HEK293 (cell line): ENCODE data around the gene FKBP9.

Experiments
- GLIS2 ChIP-seq: fragments of 450-650 bp; formaldehyde crosslinking; IDR thresholded peaks from 2 replicates; pipeline ENCODE4 v1.5.1; 2016; ENCODE audit warnings: missing biosample characterization, missing genetic modification characterization
- HIC1 ChIP-seq: fragments of 450-650 bp; formaldehyde crosslinking; IDR thresholded peaks from 2 replicates; pipeline ENCODE4 v1.5.1; 2016; ENCODE audit warnings: missing biosample characterization, missing genetic modification characterization
- IKZF3 ChIP-seq: fragments of 450-650 bp; IDR thresholded peaks from 2 replicates; pipeline ENCODE4 v1.5.0; 2018; ENCODE audit warnings: missing biosample characterization, mild to moderate bottlenecking, missing genetic modification characterization, moderate library complexity
- KLF17 ChIP-seq: fragments of 450-650 bp; formaldehyde crosslinking; IDR thresholded peaks from 2 replicates; pipeline ENCODE4 v1.5.1; 2016; ENCODE audit warnings: missing biosample characterization, missing genetic modification characterization
- OSR2 ChIP-seq: fragments of 450-650 bp; formaldehyde crosslinking; IDR thresholded peaks from 2 replicates; pipeline ENCODE4 v1.5.1; 2016; ENCODE audit warnings: missing biosample characterization, missing genetic modification characterization
- OVOL3 ChIP-seq: fragments of 450-650 bp; formaldehyde crosslinking; IDR thresholded peaks from 2 replicates; pipeline ENCODE4 v1.5.1; 2016; ENCODE audit warnings: missing biosample characterization, missing genetic modification characterization
- PATZ1 ChIP-seq: fragments of 450-650 bp; formaldehyde crosslinking; IDR thresholded peaks from 2 replicates; pipeline ENCODE4 v1.5.1; 2016; ENCODE audit warnings: missing biosample characterization, missing genetic modification characterization
- SCRT1 ChIP-seq: fragments of 450-650 bp; formaldehyde crosslinking; IDR thresholded peaks from 2 replicates; pipeline ENCODE4 v1.5.1; 2016; ENCODE audit warnings: missing biosample characterization, missing genetic modification characterization, borderline replicate concordance
- ZBTB17 ChIP-seq: fragments of 450-650 bp; formaldehyde crosslinking; IDR thresholded peaks from 2 replicates; pipeline ENCODE4 v1.5.1; 2016; ENCODE audit warnings: missing biosample characterization, missing genetic modification characterization
- ZBTB7A ChIP-seq: fragments of 450-650 bp; formaldehyde crosslinking; IDR thresholded peaks from 2 replicates; pipeline ENCODE4 v1.5.1; 2016; ENCODE audit warnings: low read depth, missing biosample characterization, missing genetic modification characterization
- ZEB2 ChIP-seq: fragments of 450-650 bp; formaldehyde crosslinking; IDR thresholded peaks from 2 replicates; pipeline ENCODE4 v1.5.1; 2016; ENCODE audit warnings: missing biosample characterization, missing genetic modification characterization
- ZFHX2 ChIP-seq: fragments of 450-650 bp; formaldehyde crosslinking; conservative IDR thresholded peaks from 2 replicates; pipeline ENCODE4 v1.5.1; 2016; ENCODE audit warnings: missing biosample characterization, missing genetic modification characterization
- ZFP3 ChIP-seq: fragments of 450-650 bp; formaldehyde crosslinking; IDR thresholded peaks from 2 replicates; pipeline ENCODE4 v1.5.1; 2016; ENCODE audit warnings: low read depth, missing biosample characterization, missing genetic modification characterization
- ZNF157 ChIP-seq: fragments of 450-650 bp; formaldehyde crosslinking; IDR thresholded peaks from 2 replicates; pipeline ENCODE4 v1.5.1; 2016; ENCODE audit warnings: missing biosample characterization, missing genetic modification characterization
- ZNF16 ChIP-seq: fragments of 450-650 bp; formaldehyde crosslinking; IDR thresholded peaks from 2 replicates; pipeline ENCODE4 v1.5.1; 2016; ENCODE audit warnings: low read depth, missing biosample characterization, missing genetic modification characterization
- ZNF37A ChIP-seq: fragments of 450-650 bp; IDR thresholded peaks from 2 replicates; pipeline ENCODE4 v1.5.1; 2018; ENCODE audit warnings: missing biosample characterization, missing genetic modification characterization
- ZNF391 ChIP-seq: fragments of 450-650 bp; formaldehyde crosslinking; IDR thresholded peaks from 2 replicates; pipeline ENCODE4 v1.5.1; 2016; ENCODE audit warnings: low read depth, missing biosample characterization, missing genetic modification characterization, borderline replicate concordance
- ZNF449 ChIP-seq: fragments of 450-650 bp; formaldehyde crosslinking; IDR thresholded peaks from 2 replicates; pipeline ENCODE4 v1.5.1; 2017; ENCODE audit warnings: missing biosample characterization, mild to moderate bottlenecking, missing genetic modification characterization, moderate library complexity
- ZNF548 ChIP-seq: fragments of 450-650 bp; formaldehyde crosslinking; IDR thresholded peaks from 2 replicates; pipeline ENCODE4 v1.5.1; 2016; ENCODE audit warnings: missing biosample characterization, missing genetic modification characterization
- ZNF560 ChIP-seq: fragments of 450-650 bp; formaldehyde crosslinking; IDR thresholded peaks from 2 replicates; pipeline ENCODE4 v1.5.1; 2017; ENCODE audit warnings: missing biosample characterization, missing genetic modification characterization, borderline replicate concordance
- ZNF596 ChIP-seq: fragments of 450-650 bp; IDR thresholded peaks from 2 replicates; pipeline ENCODE4 v1.5.0; 2018; ENCODE audit warnings: missing biosample characterization, mild to moderate bottlenecking, missing genetic modification characterization, moderate library complexity
- ZNF623 ChIP-seq: fragments of 450-650 bp; formaldehyde crosslinking; IDR thresholded peaks from 2 replicates; pipeline ENCODE4 v1.5.1; 2016; ENCODE audit warnings: missing biosample characterization, missing genetic modification characterization
- ZNF664 ChIP-seq: fragments of 450-650 bp; formaldehyde crosslinking; IDR thresholded peaks from 2 replicates; pipeline ENCODE4 v1.5.1; 2016; ENCODE audit warnings: missing biosample characterization, missing genetic modification characterization
- ZNF677 ChIP-seq: fragments of 450-650 bp; IDR thresholded peaks from 2 replicates; pipeline ENCODE4 v1.5.0; 2018; ENCODE audit warnings: missing biosample characterization, mild to moderate bottlenecking, missing genetic modification characterization, moderate library complexity
- ZNF692 ChIP-seq: fragments of 450-650 bp; formaldehyde crosslinking; IDR thresholded peaks from 2 replicates; pipeline ENCODE4 v1.5.1; 2016; ENCODE audit warnings: missing biosample characterization, missing genetic modification characterization
- ZNF777 ChIP-seq: fragments of 450-650 bp; formaldehyde crosslinking; IDR thresholded peaks from 2 replicates; pipeline ENCODE4 v1.5.1; 2017; ENCODE audit warnings: missing biosample characterization, missing genetic modification characterization, borderline replicate concordance
- ZNF785 ChIP-seq: fragments of 450-650 bp; formaldehyde crosslinking; IDR thresholded peaks from 2 replicates; pipeline ENCODE4 v1.5.1; 2016; ENCODE audit warnings: missing biosample characterization, missing genetic modification characterization
- ZSCAN23 ChIP-seq: fragments of 450-650 bp; formaldehyde crosslinking; IDR thresholded peaks from 2 replicates; pipeline ENCODE4 v1.5.1; 2016; ENCODE audit warnings: missing biosample characterization, missing genetic modification characterization
- ZXDB ChIP-seq: fragments of 450-650 bp; formaldehyde crosslinking; IDR thresholded peaks from 2 replicates; pipeline ENCODE4 v1.5.1; 2016; ENCODE audit warnings: missing biosample characterization, missing genetic modification characterization

FKBP9 gene

GRCh38 chr7:32942415-32943251, 14.6 kb upstream of the FKBP9 start (continued):
- no peak for TF ChIP-seq PATZ1
- no peak for TF ChIP-seq ZNF785
- no peak for TF ChIP-seq ZNF37A (tag by site-specific recombination)
- TF ChIP-seq ZNF777 (tag by site-specific recombination) = 0 out of 2 replicates have a peak, but pooled peaks have one; percentile 28
- TF ChIP-seq ZNF560 = no peak
- TF ChIP-seq ZNF16 (tag by site-specific recombination) = no peak
- peak; percentile 44; the same call in 1 of the 2 replicates for TF ChIP-seq IKZF3 (tag by site-specific recombination)
- no peak for TF ChIP-seq ZFP3 (tag by site-specific recombination)
- no peak for TF ChIP-seq ZNF548
- TF ChIP-seq ZNF677 (tag by site-specific recombination) = no peak
- TF ChIP-seq HIC1 (tag by site-specific recombination) = no peak
- peak; percentile 59; the same call in 1 of the 2 replicates for TF ChIP-seq ZNF449 (tag by site-specific recombination)
- TF ChIP-seq SCRT1 (tag by site-specific recombination) = no peak
- TF ChIP-seq ZNF692 (tag by site-specific recombination) = peak; percentile 50; the same call in 1 of the 2 replicates
- TF ChIP-seq GLIS2 (tag by site-specific recombination) = 0 out of 2 replicates have a peak, but pooled peaks have one; percentile 23
- no peak for TF ChIP-seq ZNF623
- peak; percentile 11; the same call in 1 of the 2 replicates for TF ChIP-seq ZNF596 (tag by site-specific recombination)
- no peak for TF ChIP-seq ZXDB (tag by site-specific recombination)
- no peak for TF ChIP-seq ZNF157 (tag by site-specific recombination)
- no peak for TF ChIP-seq OVOL3 (tag by site-specific recombination)
- TF ChIP-seq ZNF664 (tag by site-specific recombination) = no peak
- no peak for TF ChIP-seq ZEB2 (tag by site-specific recombination)
- TF ChIP-seq ZNF391 (tag by site-specific recombination) = 0 out of 2 replicates have a peak, but pooled peaks have one; percentile 8
- TF ChIP-seq ZBTB7A (tag by site-specific recombination) = no peak
- TF ChIP-seq ZBTB17 (tag by site-specific recombination) = 0 out of 2 replicates have a peak, but pooled peaks have one; percentile 43
- no peak for TF ChIP-seq ZSCAN23 (tag by site-specific recombination)
- TF ChIP-seq OSR2 = 0 out of 2 replicates have a peak, but pooled peaks have one; percentile 39
- TF ChIP-seq KLF17 (tag by site-specific recombination) = no peak
- peak; percentile 71 for TF ChIP-seq ZFHX2
- TF ChIP-seq, all 188 proteins: peak for 22
